OCI-LY7 (cell line): ENCODE data around the gene IRF1. TPM values are rescaled to one million over a fixed set of nuclear protein-coding genes. Genes with fewer than 3 reads are reported as not detected.

Experiments used
- BruUV-seq: library from RNA; stranded (reverse); fragments of 400-500 nt; replicated peaks from 2 replicates; lab custom pipeline; 2021; lab: Mats Ljungman, UMichigan
- CTCF ChIA-PET: fragments of 300-600 bp; sonication (Branson Sonifier 250); formaldehyde crosslinking; loops from one replicate; lab custom pipeline; 2022; ENCODE audit warnings: antibody characterized with exemption; ENCODE audit not compliant: unreplicated experiment; lab: Charles Lee
- POLR2A ChIA-PET: fragments of 300-600 bp; sonication (Branson Sonifier 250); formaldehyde crosslinking; loops from one replicate; lab custom pipeline; 2022; ENCODE audit warnings: antibody characterized with exemption; lab: Charles Lee
- DNase-seq: peaks from one replicate; pipeline ENCODE4 v3.0.0-alpha.2; 2015; ENCODE audit warnings: low spot score
- H2AFZ ChIP-seq: fragments of 200-600 bp; sonication (generic), shearing (Covaris generic); 2 replicates; pipeline ENCODE4 v1.6.1; 2014; ENCODE audit warnings: mild to moderate bottlenecking, antibody characterized with exemption, low read length, moderate library complexity
- H3K27ac ChIP-seq: fragments of 200-600 bp; sonication (generic); 2 replicates; pipeline ENCODE4 v1.5.1; 2014; ENCODE audit warnings: mixed run types, low read depth, mild to moderate bottlenecking, moderate library complexity, low read length, inconsistent platforms; ENCODE audit not compliant: poor library complexity, severe bottlenecking
- H3K36me3 ChIP-seq: fragments of 200-600 bp; sonication (generic); 2 replicates; pipeline ENCODE4 v1.6.1; 2014; ENCODE audit warnings: mild to moderate bottlenecking, antibody characterized with exemption, low read length, moderate library complexity, mixed read lengths; ENCODE audit not compliant: insufficient read depth
- H3K4me1 ChIP-seq: fragments of 200-600 bp; sonication (generic); 2 replicates; pipeline ENCODE4 v1.5.1; 2014; ENCODE audit warnings: mild to moderate bottlenecking, low read length; ENCODE audit not compliant: insufficient read depth, poor library complexity, severe bottlenecking
- H3K4me2 ChIP-seq: fragments of 200-600 bp; sonication (generic); 2 replicates; pipeline ENCODE4 v1.6.1; 2014; ENCODE audit warnings: mild to moderate bottlenecking, low read length
- H3K4me3 ChIP-seq: fragments of 200-600 bp; sonication (generic); 2 replicates; pipeline ENCODE4 v1.5.1; 2014; ENCODE audit warnings: mild to moderate bottlenecking, low read depth, low read length; ENCODE audit not compliant: poor library complexity, severe bottlenecking
- H3K79me2 ChIP-seq: fragments of 200-600 bp; sonication (generic); 2 replicates; pipeline ENCODE4 v1.6.1; 2016; ENCODE audit warnings: low read depth, mild to moderate bottlenecking, low read length, moderate library complexity, mixed read lengths; ENCODE audit not compliant: insufficient read depth
- H3K9me2 ChIP-seq: fragments of 200-600 bp; sonication (generic); 2 replicates; pipeline ENCODE4 v1.6.1; 2016; ENCODE audit warnings: mild to moderate bottlenecking, low read length, mixed read lengths; ENCODE audit not compliant: insufficient read depth
- H3K9me3 ChIP-seq: fragments of 200-600 bp; sonication (generic); 2 replicates; pipeline ENCODE4 v1.6.1; 2014; ENCODE audit warnings: mild to moderate bottlenecking, mixed run types, low read length, mixed read lengths
- H4K20me1 ChIP-seq: fragments of 200-600 bp; sonication (generic); 2 replicates; pipeline ENCODE4 v1.6.1; 2014; ENCODE audit warnings: mild to moderate bottlenecking, antibody characterized with exemption, low read length, moderate library complexity, mixed read lengths; ENCODE audit not compliant: insufficient read depth
- EZH2phosphoT487 ChIP-seq: fragments of 200-600 bp; sonication (generic); IDR thresholded peaks from 2 replicates; pipeline ENCODE4 v1.6.1; 2018; ENCODE audit warnings: low read depth, borderline replicate concordance, mild to moderate bottlenecking, mixed run types, antibody characterized with exemption, low read length, moderate library complexity, mixed read lengths
- intact Hi-C: fragments of 100-400 bp; cut with micrococcal nuclease; formaldehyde crosslinking; loops from one replicate; pipeline ENCODE4 v1.10.0; 2022; ENCODE audit not compliant: unreplicated experiment
- total RNA-seq, 2 experiments: library from RNA; depleted of rRNA in 1 of 2; stranded (reverse); fragments of >200 nt in 1 of 2; shearing (Covaris generic) in 1 of 2; gene quantifications; 2 replicates each; pipeline ENCODE4 v1.2.3, GENCODE V29; 2014 to 2022
- TF ChIP-seq, protein P1 (sequence below): fragments of 200-600 bp; sonication (generic); conservative IDR thresholded peaks from 2 replicates; pipeline ENCODE4 v1.5.1; 2014; ENCODE audit warnings: mild to moderate bottlenecking, antibody characterized with exemption, low read length, moderate library complexity, mixed read lengths

IRF1 gene
- total RNA-seq, 2 experiments from 2014 or later: 24.8 to 39.4 TPM

- Histone ChIP-seq H4K20me1 (no peaks in the 10 kb centered on the region), H2AFZ (no peak overlapping the region), H3K4me2 (no peak overlapping the region), H3K4me1 (peaks cover 11% of the 10 kb centered on the region), H3K36me3 (no peaks in the 10 kb centered on the region; the same call in 1 of the 2 replicates), H3K27ac (no peak overlapping the region), H3K79me2 (no peaks in the 10 kb centered on the region), H3K4me3 (no peak overlapping the region), H3K9me2 (no peaks in the 10 kb centered on the region), H3K9me3 (no peaks in the 10 kb centered on the region)
- no peak for DNase-seq
- no peak for TF ChIP-seq EZH2phosphoT487
- TF ChIP-seq, protein P1, sequence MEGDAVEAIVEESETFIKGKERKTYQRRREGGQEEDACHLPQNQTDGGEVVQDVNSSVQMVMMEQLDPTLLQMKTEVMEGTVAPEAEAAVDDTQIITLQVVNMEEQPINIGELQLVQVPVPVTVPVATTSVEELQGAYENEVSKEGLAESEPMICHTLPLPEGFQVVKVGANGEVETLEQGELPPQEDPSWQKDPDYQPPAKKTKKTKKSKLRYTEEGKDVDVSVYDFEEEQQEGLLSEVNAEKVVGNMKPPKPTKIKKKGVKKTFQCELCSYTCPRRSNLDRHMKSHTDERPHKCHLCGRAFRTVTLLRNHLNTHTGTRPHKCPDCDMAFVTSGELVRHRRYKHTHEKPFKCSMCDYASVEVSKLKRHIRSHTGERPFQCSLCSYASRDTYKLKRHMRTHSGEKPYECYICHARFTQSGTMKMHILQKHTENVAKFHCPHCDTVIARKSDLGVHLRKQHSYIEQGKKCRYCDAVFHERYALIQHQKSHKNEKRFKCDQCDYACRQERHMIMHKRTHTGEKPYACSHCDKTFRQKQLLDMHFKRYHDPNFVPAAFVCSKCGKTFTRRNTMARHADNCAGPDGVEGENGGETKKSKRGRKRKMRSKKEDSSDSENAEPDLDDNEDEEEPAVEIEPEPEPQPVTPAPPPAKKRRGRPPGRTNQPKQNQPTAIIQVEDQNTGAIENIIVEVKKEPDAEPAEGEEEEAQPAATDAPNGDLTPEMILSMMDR: no peak
- POLR2A ChIA-PET: interaction anchor here (1.0 kb wide), 1 partner anchor 10 kb away, joined by 3 read pairs; no protein-coding TSS in a partner anchor
- CTCF ChIA-PET: no interaction called here
- intact Hi-C loops: no loop called here
- BruUV-seq: no TSS peak
These were observed 45.0 kb downstream of the IRF1 start for GRCh38 chr5:132445640-132445923.

DNA sequence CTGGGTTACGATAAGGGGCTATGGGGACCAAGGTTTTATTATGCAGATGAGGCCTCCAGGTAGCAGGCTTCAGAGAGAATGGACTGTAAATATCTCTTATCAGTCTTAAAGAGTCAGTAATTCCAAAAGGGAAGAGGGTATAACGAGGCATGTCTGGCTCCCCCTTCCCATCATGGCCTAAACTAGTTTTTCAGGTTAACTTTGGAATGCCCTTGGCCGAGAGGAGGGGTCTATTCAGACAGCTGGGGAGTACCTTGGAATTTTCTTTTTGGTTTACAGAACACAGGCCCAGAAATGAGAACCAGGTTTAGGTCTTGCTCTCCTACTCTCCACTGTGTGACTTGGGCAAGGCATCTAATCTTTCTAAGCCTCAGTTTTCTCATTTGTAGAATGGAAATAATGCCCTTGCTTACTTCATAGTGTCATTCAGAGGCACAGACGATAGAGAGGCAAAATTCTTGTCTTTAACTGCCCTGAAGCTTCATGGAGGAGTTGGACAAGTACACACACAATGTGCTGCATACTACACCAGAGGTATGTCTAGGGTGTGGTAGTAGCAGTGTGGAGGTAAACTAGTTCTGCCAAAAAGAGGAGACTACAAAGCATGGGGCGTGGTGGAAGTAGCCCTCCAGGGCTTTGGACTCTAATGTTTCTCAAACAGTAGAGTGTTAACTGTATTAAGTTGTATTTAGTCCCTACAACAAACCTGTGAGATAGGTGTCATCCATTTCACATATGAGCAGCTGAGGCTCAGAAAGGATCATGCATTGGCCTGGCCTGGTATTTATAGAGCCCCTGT is 45.5 kb downstream of the IRF1 start:
- intact Hi-C loops: no loop called here
- Histone ChIP-seq H3K79me2 (no peaks in the 10 kb centered on the region), H3K4me2 (no peak overlapping the region), H4K20me1 (no peaks in the 10 kb centered on the region), H3K36me3 (no peaks in the 10 kb centered on the region; the same call in 1 of the 2 replicates), H3K4me1 (peaks cover 14% of the 10 kb centered on the region), H2AFZ (no peak overlapping the region), H3K9me2 (no peaks in the 10 kb centered on the region), H3K9me3 (no peaks in the 10 kb centered on the region), H3K27ac (no peak overlapping the region), H3K4me3 (no peak overlapping the region)
- TF ChIP-seq, protein P1: no peak
- no peak for TF ChIP-seq EZH2phosphoT487
- no peak for DNase-seq
- POLR2A ChIA-PET: interaction anchor here (1.0 kb wide), 1 partner anchor 11 kb away, joined by 3 read pairs; no protein-coding TSS in a partner anchor
- CTCF ChIA-PET: no interaction called here
- no TSS peak for BruUV-seq

GRCh38 chr5:132444061-132444460 is 46.5 kb downstream of the IRF1 start:
- peaks cover 16% of the 10 kb centered on the region for H3K4me1 ChIP-seq
- intact Hi-C loops: no loop called here
- no peaks in the 10 kb centered on the region for H3K9me3 ChIP-seq
- H3K27ac ChIP-seq: no peak overlapping the region
- no peaks in the 10 kb centered on the region; the same call in 1 of the 2 replicates for H3K36me3 ChIP-seq
- POLR2A ChIA-PET: interaction anchor here (0.8 kb wide), 1 partner anchor 46 kb away, joined by 3 read pairs; the partner anchor contains the start of gene IRF1
- CTCF ChIA-PET: no interaction called here
- H3K4me2 ChIP-seq: no peak overlapping the region
- H4K20me1 ChIP-seq: no peaks in the 10 kb centered on the region
- no TSS peak for BruUV-seq
- no peak overlapping the region for H3K4me3 ChIP-seq
- no peaks in the 10 kb centered on the region for H3K9me2 ChIP-seq
- H2AFZ ChIP-seq: no peak overlapping the region
- no peaks in the 10 kb centered on the region for H3K79me2 ChIP-seq
- no peak for DNase-seq
- TF ChIP-seq EZH2phosphoT487: no peak
- TF ChIP-seq, protein P1: no peak
